Activated CD8-positive, alpha-beta memory T cell treated with anti-CD3 and anti-CD28 coated beads, Interleukin-2, amount 50 U/mL, for 1 hour (primary cell): ENCODE results near the gene ZNF536.
"Not testable (repeated sequence)": the region's sequence is repeated elsewhere in the genome, so short reads cannot be mapped to it uniquely, and the experiment has no call there.

Experiments used
- DNase-seq: peaks from one replicate; pipeline ENCODE4 v3.0.0-alpha.2; 2020; ENCODE audit errors: extremely low read depth

ZNF536 gene

DNA sequence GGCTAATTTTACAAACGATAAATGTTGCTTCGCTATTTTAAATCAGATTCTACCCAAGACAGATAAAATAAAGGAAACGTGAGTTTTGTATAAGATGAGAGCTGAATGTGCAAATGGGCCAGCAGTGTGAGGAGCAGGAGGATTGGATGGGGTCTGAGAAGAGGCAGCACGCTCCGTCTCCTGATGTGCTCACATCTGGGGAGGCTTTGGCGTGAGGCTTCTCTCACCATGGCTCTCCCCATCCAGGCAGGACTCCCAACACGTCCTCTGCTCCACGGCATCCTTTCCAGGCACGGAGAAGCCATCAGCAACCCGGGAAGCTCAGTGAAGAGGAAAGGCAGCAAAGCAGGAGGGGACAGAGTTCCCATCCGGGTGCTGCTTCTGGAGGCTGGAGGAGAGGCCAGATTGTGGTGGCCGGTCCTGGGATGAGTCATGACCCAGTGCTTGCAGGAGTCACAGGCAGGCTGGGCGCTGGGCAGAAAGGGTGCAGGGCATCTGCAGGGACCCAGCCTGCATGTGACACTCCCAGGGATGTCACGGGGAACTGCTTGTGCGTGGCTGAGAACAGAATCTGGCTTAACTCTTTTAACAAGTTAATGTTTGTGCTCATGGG, 47.5 kb downstream of the ZNF536 start:
- DNase-seq, result no peak

DNA sequence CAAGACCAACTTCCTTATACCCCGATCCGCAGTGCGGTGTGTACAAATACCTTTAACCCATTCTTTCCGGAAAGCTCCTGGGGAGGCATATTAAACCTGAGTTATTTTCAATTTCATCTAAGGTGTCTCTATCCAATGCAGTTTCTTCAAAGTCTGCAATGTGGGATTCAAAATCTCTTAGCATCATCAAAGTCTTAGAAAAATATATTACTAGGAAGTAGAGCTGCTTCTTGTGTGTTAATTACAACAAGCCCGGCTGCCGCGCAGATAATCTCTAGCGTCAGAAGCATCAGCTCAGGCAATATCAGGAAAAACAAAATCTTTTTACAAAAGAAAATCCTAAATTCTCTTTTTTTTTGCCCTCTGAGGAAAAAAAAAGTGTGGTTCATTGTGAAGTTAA, 48.1 kb downstream of the ZNF536 start:
- no peak for DNase-seq

- DNase-seq, result no peak
Measured at GRCh38 chr19:30420881-30421280, 48.7 kb downstream of the ZNF536 start.

- no peak for DNase-seq
Measured at GRCh38 chr19:30421571-30421970, 49.4 kb downstream of the ZNF536 start.

DNA sequence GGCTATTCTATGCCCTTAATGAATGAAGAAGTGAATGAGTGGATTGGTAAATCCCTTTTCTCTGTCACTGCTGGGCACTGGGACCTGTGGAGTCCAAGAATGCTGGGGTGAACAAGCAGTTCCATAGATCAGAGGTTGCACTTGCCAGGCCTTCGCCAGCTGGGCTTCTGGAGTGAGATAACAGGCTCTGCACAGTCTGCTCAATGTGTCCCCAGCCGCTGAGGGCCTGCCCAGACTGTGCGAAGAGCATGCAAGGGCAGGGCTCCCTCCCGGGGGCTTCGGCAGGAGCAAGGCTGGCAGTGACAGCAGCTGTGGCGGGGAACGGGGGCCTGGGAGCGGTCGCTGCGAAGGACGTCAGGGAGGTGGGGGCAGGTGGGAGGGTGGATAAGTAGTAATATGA, 51.3 kb downstream of the ZNF536 start:
- DNase-seq, result no peak

DNA sequence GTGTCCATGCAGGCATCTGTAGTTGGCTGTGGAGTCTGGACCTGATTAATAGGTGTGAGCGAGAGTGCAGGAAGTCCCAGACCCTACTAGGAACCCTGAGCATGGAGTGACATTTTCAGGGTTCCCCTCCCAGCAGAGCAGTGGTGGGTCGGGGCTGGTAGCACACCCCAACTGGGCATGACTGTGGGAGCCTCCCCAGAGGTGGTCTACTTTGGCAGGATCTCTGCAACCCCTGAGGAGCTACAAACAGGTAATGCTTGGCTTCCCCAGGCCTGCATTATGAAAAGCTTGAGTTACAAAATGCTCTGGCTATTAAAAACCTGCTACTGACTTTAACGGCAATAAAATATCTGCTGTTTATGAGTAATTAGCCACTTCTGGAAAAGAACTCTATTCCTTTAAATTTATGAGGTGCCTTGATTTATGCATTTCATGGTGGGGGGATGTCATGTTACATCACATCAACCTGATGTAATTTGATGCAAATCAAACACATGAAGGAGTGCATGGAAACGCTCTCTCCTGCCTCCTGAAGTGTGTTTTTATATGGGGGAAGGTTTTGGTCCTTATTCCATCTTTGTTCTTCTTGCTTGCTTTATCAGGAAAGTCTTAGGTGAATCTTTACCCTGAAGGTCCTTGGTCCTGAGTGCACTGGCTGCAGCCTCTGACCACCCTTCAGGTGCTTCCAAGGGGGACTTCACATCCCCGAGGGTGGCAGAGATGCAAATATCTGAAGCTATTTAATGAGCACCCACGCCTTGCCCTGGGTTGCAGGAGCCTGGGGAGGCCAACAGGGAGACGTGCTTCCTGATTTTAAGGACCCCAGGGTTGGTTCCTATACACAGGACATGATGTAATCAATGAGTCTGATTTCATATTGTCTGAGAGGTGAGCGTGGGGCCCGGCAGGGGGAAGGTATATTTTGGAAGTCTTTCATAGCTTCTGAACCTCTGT, 54.0 kb downstream of the ZNF536 start:
- DNase-seq, result no peak

- DNase-seq, result no peak
Measured at GRCh38 chr19:30426864-30427263, 54.7 kb downstream of the ZNF536 start.

GRCh38 chr19:30428092-30428680, 56.0 kb downstream of the ZNF536 start:
- DNase-seq, result no peak

DNA sequence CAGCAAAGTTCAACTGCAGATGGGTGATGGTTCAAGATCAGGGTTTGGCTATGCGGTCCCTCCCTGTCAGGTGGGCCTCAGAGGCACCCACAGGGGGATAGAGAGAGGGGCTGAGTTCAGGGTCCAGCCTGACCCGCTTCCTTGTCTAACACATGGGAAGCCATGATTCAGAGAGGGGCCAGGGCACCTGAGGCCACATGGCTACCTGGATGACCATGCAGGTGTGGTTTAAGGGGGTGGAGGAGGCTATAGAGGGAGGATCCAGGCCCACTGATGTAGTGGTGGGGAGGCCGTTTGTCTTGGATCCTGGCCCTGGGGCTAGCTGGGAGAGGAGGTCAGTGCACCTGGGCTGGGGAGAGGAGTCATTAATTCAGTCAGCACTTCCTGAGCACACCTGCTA, 56.7 kb downstream of the ZNF536 start:
- DNase-seq, result no peak

GRCh38 chr19:30430206-30430734, 58.1 kb downstream of the ZNF536 start:
- no peak for DNase-seq

DNA sequence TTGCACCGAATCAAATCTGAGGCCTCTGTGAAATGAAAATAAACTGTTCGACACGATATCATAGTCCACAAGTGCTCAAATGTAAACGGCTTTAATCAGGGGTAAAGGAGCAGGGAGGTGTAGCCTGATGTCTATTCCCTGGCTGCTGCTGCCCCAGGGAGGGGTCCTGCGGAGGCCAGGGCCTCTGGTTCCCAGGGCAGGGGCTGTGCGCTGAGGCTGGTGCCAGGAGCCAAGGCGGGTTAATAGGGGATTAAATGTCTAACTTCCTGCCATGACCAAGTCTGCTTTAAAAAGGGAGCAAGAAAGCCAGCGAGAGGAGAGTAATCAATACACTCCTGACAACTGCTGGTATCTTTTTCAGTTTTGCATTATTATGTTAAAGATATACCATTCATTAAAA, 59.4 kb downstream of the ZNF536 start:
- DNase-seq, result no peak

DNA sequence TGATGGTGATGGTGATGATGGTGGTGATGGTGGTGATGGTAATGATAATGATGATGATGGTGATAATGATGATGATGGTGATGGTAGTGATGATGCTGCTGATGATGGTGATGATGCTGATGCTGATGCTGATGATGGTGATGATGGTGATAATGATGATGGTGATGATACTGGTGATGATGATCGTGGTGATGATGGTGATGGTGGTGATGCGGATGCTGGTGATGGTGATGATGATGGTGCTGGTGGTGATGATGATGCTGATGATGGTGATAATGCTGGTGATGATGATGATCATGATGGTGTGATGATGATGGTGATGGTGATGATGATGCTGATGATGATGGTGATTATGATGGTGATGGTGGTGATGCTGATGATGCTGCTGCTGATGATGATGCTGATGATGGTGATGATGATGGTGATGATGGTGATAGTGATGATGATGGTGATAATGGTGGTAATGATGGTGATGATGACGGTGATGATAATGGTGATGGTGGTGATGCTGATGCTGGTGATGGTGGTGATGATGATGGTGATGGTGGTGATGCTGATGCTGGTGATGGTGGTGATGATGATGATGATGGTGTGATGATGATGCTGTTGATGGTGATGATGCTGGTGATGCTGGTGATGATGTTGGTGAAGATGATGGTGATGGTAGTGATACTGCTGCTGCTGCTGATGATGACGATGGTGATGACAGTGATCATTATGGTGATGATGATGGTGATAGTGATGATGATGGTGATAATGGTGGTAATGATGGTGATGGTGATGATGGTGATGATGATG, 62.8 kb downstream of the ZNF536 start:
- DNase-seq, result no peak

GRCh38 chr19:30437869-30438268, 65.7 kb downstream of the ZNF536 start:
- no peak for DNase-seq

GRCh38 chr19:30439310-30439709, 67.1 kb downstream of the ZNF536 start:
- no peak for DNase-seq

DNA sequence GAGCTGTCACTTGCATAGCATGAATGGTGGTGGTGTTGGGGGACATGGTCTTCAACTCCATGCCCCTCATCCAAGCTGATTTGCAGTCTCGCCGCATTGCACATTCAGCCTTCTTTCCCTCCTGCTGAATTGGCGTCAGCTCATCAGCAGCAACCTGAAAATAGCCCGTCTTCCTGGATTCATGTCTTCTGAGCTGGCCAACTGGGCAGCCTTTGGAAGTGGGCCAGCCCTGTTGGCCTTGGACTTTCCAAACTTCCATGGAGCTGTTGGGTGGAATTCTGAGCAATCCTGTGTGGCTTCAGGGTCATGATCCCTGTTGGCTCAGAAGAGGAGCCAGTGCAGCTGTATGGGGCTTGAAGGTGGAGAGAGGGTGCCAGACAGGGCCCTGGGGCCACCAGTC, 68.8 kb downstream of the ZNF536 start:
- no peak for DNase-seq

DNA sequence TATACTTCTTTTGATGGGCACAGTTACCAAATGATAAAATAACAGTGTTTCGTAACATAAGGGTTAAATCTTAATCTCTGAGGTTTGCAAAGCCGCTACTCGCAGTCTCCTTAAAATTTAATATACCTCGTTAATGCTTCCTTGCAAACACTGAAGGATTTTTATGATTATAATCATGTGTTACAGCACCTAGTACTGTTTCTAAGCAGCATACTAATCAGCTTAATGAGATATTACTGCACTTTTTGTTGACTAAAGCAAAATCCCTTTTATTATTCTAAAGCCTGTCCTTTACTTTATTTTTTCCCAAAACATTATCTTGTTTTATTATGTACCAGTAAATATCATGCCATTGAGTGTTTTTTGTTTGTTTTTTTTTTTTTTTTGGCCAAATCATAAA, 70.5 kb downstream of the ZNF536 start:
- DNase-seq, result no peak

- no peak for DNase-seq
Measured at GRCh38 chr19:30443531-30444252, 71.5 kb downstream of the ZNF536 start.

DNA sequence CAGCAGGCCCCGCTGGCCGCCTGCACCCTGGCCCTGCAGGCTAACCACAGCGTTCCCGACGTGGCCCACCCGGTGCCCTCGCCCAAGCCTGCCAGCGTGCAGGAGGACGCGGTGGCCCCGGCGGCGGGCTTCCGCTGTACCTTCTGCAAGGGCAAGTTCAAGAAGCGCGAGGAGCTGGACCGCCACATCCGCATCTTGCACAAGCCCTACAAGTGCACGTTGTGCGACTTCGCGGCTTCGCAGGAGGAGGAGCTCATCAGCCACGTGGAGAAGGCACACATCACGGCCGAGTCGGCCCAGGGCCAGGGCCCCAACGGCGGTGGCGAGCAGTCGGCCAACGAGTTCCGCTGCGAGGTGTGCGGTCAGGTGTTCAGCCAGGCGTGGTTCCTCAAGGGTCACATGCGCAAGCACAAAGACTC, 72.1 kb downstream of the ZNF536 start:
- DNase-seq, result no peak

- DNase-seq, result no peak
Measured at GRCh38 chr19:30444686-30445232, 72.6 kb downstream of the ZNF536 start.

DNA sequence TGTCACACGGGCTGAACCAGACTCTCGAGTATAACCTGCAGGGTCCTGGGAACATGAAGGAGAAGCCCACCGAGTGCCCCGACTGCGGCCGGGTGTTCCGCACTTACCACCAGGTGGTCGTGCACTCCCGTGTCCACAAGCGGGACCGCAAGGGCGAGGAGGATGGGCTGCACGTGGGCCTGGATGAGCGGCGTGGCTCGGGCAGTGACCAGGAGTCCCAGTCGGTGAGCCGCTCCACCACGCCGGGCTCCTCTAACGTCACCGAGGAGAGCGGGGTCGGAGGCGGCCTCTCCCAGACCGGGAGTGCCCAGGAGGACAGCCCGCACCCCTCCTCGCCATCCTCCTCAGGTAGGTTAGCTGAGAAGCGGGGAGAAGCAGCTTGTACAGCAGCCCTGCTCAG, 73.2 kb downstream of the ZNF536 start:
- no peak for DNase-seq

DNA sequence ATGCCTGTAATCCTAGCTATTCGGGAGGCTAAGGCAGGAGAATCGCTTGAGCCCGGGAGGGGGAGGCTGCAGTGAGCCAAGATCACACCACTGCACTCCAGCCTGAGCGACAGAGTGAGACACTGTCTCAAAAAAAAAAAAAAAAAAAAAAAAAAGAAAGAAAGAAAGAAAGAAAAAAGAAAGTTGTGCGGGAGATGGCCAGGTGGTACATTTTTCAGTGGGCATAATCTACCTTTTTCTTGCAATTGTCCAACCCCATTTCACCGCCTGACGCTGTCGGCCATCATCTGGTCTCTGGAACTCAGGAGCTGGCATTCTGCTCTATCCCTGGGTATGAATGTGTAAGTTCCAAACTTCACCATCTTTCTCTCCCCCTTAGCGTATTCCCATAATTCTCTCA, 73.9 kb downstream of the ZNF536 start:
- not testable (repeated sequence) for DNase-seq
